Esophagus squamous epithelium (tissue), 5 donors: ENCODE data around the gene TMOD2. TPM values are rescaled to one million over a fixed set of nuclear protein-coding genes. Genes with fewer than 3 reads are reported as not detected.

Source experiments
- DNase-seq: peaks from one replicate; lab custom pipeline; 2025; lab: John Stamatoyannopoulos, UW
- H3K27ac ChIP-seq, 4 donors: fragments of 200-600 bp; sonication (generic); one replicate each; pipeline ENCODE4 v1.5.1; 2016 to 2019; ENCODE audit warnings: mild to moderate bottlenecking in 1 of 4
- H3K27me3 ChIP-seq, 4 donors: fragments of 200-600 bp; sonication (generic); 1 replicate in 3 of 4; 2 replicates in 1 of 4; pipeline versions ENCODE4 v1.5.1 to v1.6.0; 2017 to 2021; ENCODE audit warnings: antibody characterized with exemption in 1 of 4
- H3K36me3 ChIP-seq, 3 donors: fragments of 200-600 bp; sonication (generic); one replicate each; pipeline ENCODE4 v1.5.1; 2016 to 2019
- H3K4me1 ChIP-seq, 3 donors: fragments of 200-600 bp; sonication (generic); one replicate each; pipeline ENCODE4 v1.5.1; 2017 to 2019
- H3K4me3 ChIP-seq, 4 donors: fragments of 200-600 bp; sonication (generic); 1 replicate in 3 of 4; 2 replicates in 1 of 4; pipeline ENCODE4 v1.5.1; 2016 to 2019; ENCODE audit warnings: mild to moderate bottlenecking in 2 of 4, moderate library complexity in 1 of 4
- H3K9me3 ChIP-seq, 3 donors: fragments of 200-600 bp; sonication (generic); one replicate each; pipeline ENCODE4 v1.5.1; 2016 to 2019
- POLR2A ChIP-seq, 4 donors: fragments of 450-650 bp; IDR thresholded peaks; one replicate each; pipeline ENCODE4 v1.6.1; 2017; ENCODE audit warnings: antibody characterized with exemption in 4 of 4, mild to moderate bottlenecking in 4 of 4, moderate library complexity in 3 of 4
- WGBS, 2 donors: methylation state at CpG; one replicate each; pipeline ENCODE4 v1.1.5; 2018; 5-methylcytosine and 5-hydroxymethylcytosine counted together
- intact Hi-C: fragments of 100-400 bp; cut with DNase I; formaldehyde crosslinking; loops from one replicate; pipeline ENCODE4 v1.15.0; 2022
- total RNA-seq, 4 donors: library from RNA; depleted of rRNA; stranded (reverse); fragments of >200 nt; gene quantifications; one replicate each; pipeline ENCODE4 v1.1.0, GENCODE V29; 2016
- TF ChIP-seq, protein P1 (sequence below), 6 experiments: fragments of 450-650 bp in 4 of 6; fragments of 200-600 bp in 2 of 6; sonication (generic) in 2 of 6; IDR thresholded peaks; one replicate each; pipeline ENCODE4 v1.5.1; 2016 to 2019; ENCODE audit warnings: antibody characterized with exemption in 6 of 6, mild to moderate bottlenecking in 4 of 6, moderate library complexity in 4 of 6
- donor health status: DM: yes; HTN: yes; CAD: no.

TMOD2 gene
- total RNA-seq, 4 donors from 2014 or later: 3.4 to 9.0 (median 4.8) TPM

DNA sequence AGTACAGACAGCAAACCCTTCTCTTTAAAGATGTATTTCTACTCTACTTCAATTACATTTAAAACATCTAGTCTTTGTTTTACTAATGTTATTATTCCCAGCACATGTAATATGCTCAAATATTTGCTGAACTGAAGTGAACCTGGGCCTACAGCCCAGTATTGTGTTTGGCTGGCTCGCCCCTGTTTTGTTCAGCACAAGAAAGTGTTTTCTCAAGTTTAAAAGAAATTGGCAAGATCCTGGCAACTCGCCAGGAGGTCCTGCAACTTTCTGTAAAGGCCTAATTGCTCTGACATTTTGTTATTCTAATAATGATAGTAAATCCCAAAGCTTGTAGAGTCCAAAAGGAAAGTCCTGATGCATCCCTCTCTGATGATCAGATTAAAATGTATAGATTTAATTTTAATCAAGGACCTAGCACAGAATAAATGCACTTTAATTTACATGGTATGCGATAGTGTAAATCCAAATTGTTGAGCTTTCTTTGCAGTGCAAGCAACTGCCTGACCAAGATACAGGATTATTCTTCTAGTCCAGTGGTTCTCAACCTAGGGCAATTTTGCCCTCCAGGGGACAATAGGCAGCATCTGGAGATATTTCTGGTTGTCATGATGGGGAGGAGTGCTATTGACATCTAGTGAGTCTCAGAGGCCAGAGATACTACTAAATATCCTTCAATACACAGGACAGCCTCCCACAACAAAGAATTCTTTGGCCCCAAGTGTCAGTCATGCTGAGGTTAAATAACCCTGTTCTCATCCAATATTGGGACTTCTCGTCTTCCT, 42.3 kb downstream of the TMOD2 start:
- no peak for DNase-seq
- H3K4me1 ChIP-seq: peaks cover 0 to 10% (median 3%) of the 10 kb centered on the region in 3 donors
- H3K36me3 ChIP-seq: peaks cover 0 to 7% (median 5%) of the 10 kb centered on the region in 3 donors
- no peaks in the 10 kb centered on the region for H3K9me3 ChIP-seq
- TF ChIP-seq POLR2A (IDR thresholded peaks at IDR 0.05): no peak
- TF ChIP-seq, protein P1, sequence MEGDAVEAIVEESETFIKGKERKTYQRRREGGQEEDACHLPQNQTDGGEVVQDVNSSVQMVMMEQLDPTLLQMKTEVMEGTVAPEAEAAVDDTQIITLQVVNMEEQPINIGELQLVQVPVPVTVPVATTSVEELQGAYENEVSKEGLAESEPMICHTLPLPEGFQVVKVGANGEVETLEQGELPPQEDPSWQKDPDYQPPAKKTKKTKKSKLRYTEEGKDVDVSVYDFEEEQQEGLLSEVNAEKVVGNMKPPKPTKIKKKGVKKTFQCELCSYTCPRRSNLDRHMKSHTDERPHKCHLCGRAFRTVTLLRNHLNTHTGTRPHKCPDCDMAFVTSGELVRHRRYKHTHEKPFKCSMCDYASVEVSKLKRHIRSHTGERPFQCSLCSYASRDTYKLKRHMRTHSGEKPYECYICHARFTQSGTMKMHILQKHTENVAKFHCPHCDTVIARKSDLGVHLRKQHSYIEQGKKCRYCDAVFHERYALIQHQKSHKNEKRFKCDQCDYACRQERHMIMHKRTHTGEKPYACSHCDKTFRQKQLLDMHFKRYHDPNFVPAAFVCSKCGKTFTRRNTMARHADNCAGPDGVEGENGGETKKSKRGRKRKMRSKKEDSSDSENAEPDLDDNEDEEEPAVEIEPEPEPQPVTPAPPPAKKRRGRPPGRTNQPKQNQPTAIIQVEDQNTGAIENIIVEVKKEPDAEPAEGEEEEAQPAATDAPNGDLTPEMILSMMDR (IDR thresholded peaks at IDR 0.05): no peak
- intact Hi-C loops: loop anchor here (10.0 kb wide), 1 partner anchor 101 kb away; no protein-coding TSS in a partner anchor
- 49 to 56% methylated on average over 4 of the region's 4 CpGs for WGBS, 2 donors
- H3K27me3 ChIP-seq: no peaks in the 10 kb centered on the region
- H3K4me3 ChIP-seq: no peak overlapping the region
- no peak overlapping the region for H3K27ac ChIP-seq

DNA sequence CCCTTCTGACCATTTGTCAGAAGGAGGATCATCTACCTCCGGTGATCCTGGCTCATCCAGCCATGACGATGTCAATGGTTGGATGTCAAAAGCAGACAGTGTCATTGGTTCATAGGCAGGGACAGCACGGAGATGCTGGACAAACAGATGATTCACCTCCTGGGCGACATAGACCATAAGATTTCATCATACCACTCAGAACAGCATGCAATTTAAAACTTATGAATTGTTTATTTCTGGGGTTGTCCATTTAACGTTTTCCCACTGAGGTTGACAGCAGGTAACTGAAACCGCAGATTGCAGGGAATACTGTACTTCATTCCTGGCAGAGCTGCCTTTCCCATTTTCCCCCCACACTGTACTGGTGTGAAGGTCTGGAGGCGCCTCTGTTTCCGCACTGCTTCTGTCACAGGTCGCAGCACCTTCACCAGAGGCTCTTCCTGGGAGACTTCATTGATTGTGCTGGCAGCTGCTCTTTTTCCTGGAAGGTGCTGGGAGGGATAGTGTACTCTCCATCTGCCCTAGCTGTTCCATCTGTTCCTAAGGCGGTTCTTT, 45.5 kb downstream of the TMOD2 start:
- Histone ChIP-seq H3K9me3 (no peaks in the 10 kb centered on the region), H3K36me3 (peaks cover 0 to 20% (median 8%) of the 10 kb centered on the region in 3 donors), H3K27ac (no peak overlapping the region), H3K4me3 (no peak overlapping the region), H3K27me3 (no peaks in the 10 kb centered on the region), H3K4me1 (peaks cover 0 to 18% (median 3%) of the 10 kb centered on the region in 3 donors)
- 82 to 83% methylated on average over 10 of the region's 10 CpGs for WGBS, 2 donors
- no peak for DNase-seq
- intact Hi-C loops: loop anchor here (10.0 kb wide), 1 partner anchor 98 kb away; no protein-coding TSS in a partner anchor
- TF ChIP-seq POLR2A (IDR thresholded peaks at IDR 0.05): no peak
- TF ChIP-seq, protein P1 (IDR thresholded peaks at IDR 0.05): no peak

DNA sequence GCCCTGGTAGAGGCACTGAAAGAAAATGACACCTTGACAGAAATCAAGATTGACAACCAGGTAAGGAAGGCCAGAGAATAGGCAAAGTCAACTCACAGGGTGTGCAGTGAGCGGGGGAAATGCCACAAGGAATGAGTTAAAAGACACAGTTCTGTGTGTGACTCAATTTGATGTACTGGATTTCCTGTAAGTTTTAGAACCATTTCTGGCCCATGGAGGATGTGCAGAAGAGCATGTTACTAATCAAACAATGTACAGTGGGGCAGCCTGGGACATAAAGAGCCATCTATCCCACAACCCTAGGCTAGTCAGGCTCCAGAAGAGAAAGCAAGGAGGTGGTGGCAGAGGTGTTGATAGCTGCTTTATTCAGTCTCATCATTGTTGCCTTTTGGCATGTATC, 46.9 kb downstream of the TMOD2 start:
- no peak for TF ChIP-seq POLR2A (IDR thresholded peaks at IDR 0.05)
- TF ChIP-seq, protein P1 (IDR thresholded peaks at IDR 0.05): no peak
- no peaks in the 10 kb centered on the region for H3K27me3 ChIP-seq
- intact Hi-C loops: loop anchor here (10.0 kb wide), 1 partner anchor 97 kb away; no protein-coding TSS in a partner anchor
- no peak overlapping the region for H3K27ac ChIP-seq
- no peaks in the 10 kb centered on the region for H3K9me3 ChIP-seq
- H3K4me3 ChIP-seq: no peak overlapping the region
- H3K36me3 ChIP-seq: peaks cover 0 to 20% (median 8%) of the 10 kb centered on the region in 3 donors
- no peak for DNase-seq
- 89 to 93% methylated on average over 1 of the region's 1 CpG for WGBS, 2 donors
- H3K4me1 ChIP-seq: peaks cover 0 to 25% (median 2%) of the 10 kb centered on the region in 3 donors

DNA sequence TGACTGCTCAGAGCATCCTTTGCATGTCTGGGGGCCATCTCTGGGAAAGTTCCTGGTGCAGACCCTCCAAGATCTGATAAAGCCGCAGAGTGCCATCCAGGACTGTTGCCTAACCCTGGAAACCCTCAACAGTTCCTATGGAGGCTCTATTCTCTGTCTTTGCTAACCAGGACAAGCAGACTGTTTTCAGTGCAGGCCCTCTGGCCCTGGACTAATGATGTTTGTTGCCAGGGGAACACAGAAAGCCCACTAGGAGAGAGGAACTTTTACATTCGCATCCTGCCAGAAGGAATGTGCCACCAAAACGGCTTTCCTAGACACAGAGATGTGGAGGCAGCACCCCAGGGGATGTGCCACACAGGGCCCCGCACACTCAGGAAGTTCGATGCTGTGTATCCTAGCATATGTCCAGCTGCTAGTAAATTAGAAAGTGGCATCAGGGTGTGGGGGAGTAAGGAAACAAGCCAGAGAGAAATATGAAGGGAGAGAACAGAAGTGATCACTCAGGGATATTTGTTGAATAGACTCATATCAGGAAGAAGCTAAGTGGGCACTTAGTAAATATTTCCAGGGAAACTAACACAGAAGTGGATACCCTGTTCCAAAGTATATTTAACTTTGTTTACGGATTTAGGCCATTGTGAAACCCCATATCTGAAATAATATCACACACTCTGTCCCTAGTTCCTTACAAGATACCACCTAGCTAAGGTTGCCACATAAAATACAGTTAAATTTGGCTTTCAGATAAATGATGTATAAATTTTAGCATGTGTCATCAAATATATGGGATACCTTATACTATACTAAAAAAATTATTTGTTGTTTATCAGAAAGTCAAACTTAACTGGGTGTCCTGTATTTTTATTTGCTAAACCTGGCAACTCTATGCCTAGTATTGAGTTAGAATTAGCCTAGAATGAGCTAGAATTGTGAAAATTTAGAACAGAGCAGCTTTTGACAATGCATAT, 48.2 kb downstream of the TMOD2 start:
- intact Hi-C loops: loop anchor here (10.0 kb wide), 1 partner anchor 95 kb away; no protein-coding TSS in a partner anchor
- H3K4me1 ChIP-seq: peaks cover 0 to 22% (median 0%) of the 10 kb centered on the region in 3 donors
- no peak for DNase-seq
- H3K9me3 ChIP-seq: no peaks in the 10 kb centered on the region
- TF ChIP-seq, protein P1 (IDR thresholded peaks at IDR 0.05): no peak
- H3K27me3 ChIP-seq: no peaks in the 10 kb centered on the region
- no peak overlapping the region for H3K4me3 ChIP-seq
- H3K36me3 ChIP-seq: peaks cover 0 to 23% (median 8%) of the 10 kb centered on the region in 3 donors
- H3K27ac ChIP-seq: no peak overlapping the region
- 47 to 83% methylated on average over 4 to 6 of the region's 6 CpGs for WGBS, 2 donors
